HG03045 (cell line): ENCODE data around the gene EEF1G.
A peak's percentile ranks its signal among the peaks of the same experiment; 100 is the strongest.

ENCODE experiments used
- ATAC-seq: cut with Tn5 transposase; IDR thresholded peaks from one replicate; pipeline ENCODE4 v1.9.1; 2021; ENCODE audit warnings: mild to moderate bottlenecking, moderate library complexity; ENCODE audit not compliant: unreplicated experiment

The EEF1G gene

DNA sequence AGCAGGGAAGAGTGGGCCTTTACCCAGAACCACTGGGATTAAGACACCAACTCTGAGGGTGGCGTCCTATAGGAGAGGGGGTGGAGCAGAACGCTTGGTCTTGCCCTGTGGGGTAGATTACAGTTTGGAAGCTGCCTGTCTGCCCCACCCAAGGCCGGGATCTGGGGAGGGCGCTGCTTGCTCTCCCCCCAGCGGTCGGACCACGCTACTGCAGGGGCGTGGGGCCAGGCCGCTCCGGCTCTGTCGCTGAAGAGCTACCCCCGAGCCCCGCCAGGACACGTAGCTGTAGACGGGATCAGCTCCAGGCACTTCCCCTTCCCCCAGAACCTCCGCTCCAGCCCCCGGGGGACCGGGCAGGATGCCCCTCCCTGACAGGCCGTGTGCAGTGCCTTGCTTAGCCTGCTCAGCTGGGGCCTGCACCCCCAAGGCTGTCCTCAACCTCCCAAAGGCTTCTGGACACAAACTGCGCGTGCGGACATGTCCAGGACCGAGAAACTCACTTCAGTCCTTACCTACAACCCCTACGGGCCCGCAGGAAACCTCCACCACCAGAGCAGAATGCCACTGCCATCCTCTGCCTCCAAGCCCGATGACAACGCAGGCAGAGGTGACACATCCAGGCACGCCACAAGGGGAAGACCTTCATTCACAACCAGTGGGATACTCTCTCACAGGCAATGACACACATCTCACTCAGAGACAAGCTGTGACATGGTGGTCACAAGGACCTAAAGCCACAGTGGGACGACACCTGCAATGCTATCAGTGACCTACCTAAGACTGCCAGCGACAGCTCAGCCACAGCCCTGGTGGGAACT is 30.7 kb downstream of the EEF1G start:
- no peak for ATAC-seq

DNA sequence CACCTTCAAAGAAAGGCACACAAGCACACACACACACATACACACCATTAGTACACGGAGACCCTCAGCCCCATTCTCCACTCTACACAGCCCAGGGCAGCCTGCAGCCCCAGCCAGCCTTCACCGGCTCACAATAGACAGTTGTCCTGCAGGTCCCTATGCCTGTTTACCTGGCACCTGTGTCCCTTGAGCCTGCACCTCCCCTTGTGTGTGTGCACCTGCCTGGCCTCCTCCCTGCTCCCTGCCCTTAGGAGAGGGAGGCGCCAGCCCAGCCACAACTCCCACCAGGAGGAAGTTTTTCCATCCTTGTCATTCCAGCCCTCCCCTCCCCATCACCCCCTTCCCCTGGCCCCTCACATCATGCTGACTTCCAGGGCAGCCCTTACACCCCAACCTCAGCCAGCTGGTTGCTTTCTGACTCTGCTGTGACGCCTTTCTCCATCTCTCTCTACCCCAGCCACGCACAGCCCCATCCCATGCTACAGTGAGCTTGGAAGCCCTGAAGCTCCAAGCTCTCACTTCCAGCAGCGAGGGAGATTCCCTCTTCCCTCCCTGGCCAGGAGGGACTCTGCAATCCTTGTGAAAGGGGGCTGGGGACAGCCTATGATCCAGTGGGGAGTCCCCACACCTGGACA is 31.5 kb downstream of the EEF1G start:
- no peak for ATAC-seq

DNA sequence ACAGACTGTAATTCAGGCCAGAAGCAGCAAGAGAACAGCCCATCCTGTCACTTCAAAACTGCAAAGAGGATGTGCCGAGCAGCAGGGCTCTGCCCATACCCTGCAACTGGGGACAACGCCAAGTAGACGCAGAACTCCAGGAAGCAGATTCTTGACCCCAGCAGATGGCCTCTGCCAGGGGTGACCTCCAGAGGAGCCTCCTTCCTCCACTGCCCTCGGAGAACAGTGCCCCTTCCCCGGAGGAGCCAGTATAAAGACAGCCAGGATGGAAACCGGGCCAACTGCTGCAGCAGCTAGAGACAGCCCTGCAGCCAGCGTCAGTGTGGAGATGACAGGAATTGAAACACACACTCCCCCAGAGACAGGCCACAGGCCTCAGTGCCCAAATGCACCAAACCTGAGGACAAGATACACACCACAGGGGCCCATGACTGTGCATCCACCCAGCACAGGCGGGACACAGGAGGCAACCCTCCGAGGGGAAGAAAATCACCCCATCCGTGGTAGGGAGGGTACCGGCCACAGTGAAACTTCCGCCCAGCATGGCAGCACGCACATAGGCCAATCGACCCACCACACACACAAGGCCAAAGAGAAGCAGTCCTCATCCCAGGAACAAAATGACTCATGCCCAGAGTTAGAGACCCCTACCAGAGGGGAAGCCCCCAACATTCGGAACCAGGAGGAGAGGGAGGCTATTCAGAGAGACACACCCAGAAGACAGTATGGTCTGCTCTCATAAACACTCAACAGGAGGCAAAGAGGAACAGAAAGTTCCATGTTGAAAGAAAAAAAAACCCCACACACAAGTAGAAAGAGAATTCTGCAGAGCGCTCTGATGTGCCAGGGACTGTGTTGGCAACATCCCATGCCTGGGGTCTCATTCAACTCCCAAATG is 32.6 kb downstream of the EEF1G start:
- peak; percentile 46 for ATAC-seq

DNA sequence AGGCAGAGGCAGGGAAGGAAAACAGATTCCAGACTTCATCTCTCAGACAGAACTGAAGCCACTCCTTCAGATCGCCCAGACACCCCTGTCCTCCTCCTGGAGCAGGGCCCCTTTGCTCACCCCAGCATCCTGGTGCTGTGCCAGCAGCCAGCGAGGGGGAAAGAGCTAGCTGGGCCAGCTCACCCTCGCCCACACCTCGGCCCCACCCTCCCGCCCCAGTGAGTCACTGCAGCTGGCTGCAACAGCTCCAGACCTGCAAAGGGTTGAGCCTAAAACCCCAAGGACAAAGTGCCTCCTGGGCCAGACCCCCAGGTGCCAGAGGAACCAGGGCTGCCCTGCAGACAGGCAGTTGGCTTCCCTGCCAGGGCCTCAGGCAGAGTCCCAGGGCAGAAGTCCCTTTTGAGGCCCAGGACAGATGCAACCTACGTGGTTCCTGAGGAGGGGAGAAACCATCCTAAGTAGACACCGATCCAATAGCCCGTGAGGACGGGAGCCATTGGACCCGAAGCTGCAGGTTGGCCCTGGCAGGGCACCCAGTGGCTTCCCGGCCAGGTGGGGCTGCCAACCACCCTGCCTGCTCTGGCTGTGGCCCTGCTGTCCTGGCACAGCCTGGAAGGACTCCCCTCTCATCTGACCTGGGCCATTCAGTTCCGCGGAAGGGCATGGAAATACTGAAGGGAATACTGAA is 34.3 kb downstream of the EEF1G start:
- no peak for ATAC-seq

DNA sequence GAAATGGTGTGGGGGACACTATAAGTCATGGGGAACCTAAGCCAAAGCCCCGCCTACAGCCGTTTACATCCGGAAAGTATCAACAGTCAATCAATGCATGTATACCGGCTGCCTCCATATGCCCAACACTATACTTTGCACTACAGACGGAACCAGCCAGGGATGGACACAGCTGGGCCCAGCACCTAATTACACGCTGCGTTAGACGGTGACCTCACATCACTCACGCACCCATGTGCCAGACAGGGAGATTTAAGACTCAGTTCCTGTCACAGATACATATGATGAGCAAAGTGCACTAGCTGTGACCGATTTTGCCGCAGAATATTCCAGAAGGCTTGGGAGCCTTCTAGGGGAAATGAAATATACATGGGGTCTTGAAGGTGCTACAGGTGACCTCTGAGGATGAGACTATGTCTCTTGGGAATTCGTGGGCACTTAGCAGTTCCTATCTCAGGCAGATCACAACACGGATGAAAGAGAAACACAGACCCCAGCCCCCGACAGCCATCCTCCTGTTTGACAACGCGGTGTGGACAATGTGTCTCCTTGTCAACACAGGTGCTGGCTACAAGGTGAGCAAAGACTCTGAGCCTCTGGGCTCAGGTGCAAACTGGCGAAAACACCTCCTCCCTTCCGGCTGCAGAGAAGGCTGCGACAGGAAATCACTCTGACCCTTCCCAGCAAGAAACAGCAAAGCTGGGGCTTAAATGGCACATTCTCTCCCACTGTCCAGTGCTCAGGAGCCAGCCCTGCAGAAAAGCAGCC is 35.0 kb downstream of the EEF1G start:
- ATAC-seq = no peak

DNA sequence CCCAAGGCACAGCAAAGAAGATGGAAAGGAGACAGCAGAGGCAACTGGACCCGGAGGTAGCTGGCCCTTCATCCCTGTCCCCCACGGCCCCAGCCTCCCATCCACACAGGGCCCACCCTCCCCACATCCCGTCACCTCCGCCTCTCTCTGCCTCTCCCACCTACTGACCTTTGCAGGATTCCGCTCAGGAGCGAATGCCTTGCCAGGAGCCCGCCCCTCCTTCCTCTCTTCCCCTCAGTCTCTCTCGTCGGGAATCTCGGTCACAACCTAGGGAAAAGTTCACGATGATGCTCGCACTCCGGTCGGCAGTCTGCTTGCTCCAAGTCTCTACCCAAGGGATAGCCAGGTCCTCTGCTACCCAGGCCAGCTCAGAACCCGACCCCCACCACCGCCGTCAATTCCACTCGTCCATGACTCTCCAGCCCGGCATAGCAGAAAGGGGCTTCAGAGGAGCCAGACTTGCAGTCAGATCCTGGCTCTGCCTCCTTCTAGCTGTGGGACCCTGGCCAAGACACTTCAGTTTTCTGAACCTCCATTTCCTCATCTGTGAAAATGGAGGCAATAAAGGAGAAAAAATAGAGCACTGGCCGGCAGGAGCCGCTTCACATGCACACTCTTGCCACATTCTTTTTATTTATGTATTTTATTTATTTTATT is 37.3 kb downstream of the EEF1G start:
- no peak for ATAC-seq

DNA sequence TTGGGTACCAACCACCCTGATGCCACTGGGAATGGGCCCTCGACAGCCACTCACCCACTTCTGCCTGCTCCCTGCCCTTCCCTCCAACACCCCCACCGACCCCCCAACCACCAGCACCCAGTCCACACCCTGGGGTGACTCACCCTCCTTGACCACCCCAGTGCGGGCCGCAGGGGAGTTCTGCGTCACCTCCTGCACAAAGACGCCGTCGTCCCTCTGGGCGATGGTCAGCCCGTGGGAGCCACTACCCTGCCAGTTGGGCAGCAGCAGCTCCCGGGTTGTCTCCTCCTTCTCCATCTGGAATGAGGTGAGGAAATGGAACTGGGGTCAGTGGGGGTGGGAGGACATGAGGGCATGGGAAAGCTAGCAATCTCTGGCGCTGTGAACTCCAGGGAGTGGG is 37.9 kb downstream of the EEF1G start:
- no peak for ATAC-seq

DNA sequence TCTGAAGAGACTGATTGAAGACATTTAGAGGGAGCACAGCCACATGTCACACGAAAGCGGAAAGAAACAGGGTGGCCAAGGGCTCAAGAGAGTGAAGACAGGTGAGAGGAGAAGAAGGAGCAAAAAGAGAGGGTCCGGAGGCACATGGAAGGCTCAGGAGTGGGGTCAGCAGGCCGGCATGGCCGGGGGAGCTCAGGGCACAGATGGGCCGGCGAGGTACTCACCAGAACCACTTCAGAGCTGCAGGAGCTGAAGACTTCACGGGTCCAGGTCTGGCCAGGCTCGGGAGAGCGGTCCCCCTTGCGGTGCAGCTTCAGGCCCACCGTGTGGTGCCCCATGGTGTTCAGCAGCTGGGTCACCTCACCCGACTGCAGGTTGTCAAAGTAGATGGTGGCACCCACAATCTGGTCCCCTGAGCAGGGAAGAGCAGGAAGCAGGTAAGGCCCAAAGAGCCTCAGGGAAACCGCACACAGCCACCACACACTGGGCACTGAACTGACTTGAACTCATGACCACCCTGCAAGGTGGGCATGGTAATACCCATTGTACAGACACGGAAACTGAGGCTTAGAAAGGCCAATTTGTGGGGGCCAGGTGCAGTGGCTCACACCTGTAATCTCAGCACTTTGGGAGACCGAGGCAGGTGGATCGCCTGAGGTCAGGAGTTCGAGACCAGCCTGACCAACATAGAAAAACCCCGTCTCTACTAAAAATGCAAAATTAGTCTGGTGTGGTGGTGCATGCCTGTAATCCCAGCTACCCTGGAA is 38.7 kb downstream of the EEF1G start:
- ATAC-seq = no peak

DNA sequence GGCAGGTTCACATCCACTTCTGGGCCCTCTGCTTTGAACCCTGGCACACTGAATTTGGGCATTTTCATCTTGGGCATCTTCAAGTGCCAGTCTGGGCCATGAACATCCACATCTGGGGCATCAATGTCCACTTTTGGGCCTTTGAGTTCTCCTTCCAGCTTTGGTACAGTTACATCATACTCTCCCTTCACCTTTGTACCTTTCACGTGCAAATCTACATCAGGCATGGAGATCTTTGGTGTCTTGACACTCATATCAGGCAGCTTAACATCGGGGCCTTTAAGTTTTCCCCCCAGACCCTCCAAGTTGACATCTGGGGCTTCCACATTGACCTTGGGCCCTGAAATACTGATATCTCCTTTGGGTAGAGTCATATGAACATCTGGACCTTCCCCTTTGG is 41.6 kb downstream of the EEF1G start:
- ATAC-seq = no peak

DNA sequence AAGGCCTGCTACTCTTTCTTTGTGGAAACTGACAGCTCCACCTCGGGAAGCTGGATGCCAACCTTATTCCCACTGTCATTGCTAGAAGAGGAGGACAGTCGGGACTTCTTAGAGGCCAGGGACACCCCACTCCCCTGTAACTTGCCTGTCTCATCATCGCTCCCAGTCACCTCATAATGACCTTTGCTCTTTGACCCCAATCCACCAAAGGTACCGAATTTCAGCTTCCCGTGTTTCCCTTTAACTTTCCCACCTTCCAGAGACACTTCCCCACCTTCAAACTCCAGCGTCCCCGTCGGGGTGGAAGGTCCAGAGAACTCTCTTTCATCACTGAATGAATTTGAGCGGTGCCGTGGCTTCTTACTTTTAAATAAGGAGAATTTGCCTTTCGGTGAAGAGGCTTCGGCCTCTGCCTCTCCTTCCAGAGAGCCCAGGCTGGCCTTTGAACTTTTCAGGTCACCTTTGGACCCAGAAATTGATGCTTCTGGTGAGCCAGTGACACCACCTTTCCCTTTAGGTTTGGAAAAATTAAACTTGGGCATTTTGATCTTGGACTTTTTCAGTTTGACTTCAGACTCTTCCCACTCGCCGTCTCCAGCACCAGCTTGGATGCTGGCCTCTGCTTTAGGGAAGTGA is 56.8 kb downstream of the EEF1G start:
- no peak for ATAC-seq

DNA sequence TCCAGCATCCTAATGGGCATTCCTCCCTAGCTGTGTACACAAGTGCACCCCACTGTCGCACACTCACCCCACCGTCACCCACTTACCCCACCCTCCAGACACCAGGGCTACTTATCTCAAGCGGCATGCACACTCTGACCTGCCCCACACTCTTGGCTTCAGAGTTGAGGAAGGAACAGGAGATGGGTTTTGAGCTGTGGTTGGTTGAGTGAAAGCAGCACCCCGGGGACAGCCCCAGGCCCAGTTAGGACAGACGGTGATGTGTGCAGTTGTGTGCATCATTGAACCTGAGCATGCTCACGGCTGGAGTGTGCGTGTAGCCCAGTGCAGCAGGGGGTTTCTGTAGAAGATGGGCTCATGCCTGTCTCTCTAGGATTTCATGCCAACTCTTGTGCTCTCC is 59.5 kb downstream of the EEF1G start:
- ATAC-seq = no peak

DNA sequence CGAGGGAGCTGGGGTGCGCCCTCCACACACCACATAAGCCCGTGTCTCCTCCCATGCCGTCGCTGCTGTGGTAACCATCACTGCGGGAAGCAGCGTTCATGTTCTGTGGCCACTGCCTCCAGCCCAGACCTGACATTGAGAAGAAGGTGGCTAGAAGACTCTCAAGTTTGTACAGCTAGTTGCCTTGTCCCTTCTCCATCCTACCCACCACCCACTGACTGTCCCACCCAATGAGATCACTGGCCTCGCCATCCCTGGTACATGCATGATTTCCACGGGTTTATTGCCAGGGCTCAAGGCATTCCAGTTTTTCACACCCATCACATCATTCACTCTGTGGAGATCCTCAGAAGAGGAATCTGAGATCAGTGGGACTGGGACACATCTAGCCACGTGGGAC is 60.1 kb downstream of the EEF1G start:
- ATAC-seq = no peak

DNA sequence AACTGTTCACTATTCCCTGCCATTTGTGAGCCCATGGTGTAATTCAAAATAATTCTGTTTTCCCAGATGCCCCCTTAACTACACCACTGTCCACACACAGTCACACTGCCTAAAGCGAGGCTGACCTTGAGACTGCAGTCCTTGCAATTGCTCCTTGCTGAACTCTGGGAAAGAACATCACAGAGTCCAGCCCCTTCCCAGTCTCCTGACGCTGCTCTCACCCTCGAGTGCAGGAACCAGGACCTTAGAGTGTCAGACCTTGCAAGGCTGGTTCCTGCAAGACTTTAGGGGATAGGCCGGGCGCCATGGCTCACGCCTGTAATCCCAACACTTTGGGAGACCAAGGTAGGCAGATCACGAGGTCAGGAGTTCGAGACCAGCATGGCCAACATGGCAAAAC is 60.7 kb downstream of the EEF1G start:
- no peak for ATAC-seq
